Smooth muscle cell (in vitro differentiated cells): ENCODE measurements around the gene SGSH. TPM values are rescaled to one million over a fixed set of nuclear protein-coding genes. Genes with fewer than 3 reads are reported as not detected.
A peak's percentile ranks its signal among the peaks of the same experiment; 100 is the strongest.

Source experiments
- DNase-seq: peaks from one replicate; lab custom pipeline; 2025; ENCODE audit not compliant: unreplicated experiment; lab: John Stamatoyannopoulos, UW
- H2AFZ ChIP-seq: fragments of 200-600 bp; sonication (generic); 2 replicates; pipeline ENCODE4 v1.6.0; 2016; ENCODE audit warnings: antibody characterized with exemption, low read depth, mild to moderate bottlenecking
- H3F3A ChIP-seq: fragments of 200-600 bp; sonication (generic); 2 replicates; pipeline ENCODE4 v1.6.0; 2017; ENCODE audit warnings: antibody characterized with exemption, low read depth
- H3K27ac ChIP-seq: fragments of 200-600 bp; sonication (generic); 2 replicates; pipeline ENCODE4 v1.5.1; 2016; ENCODE audit warnings: low read depth, mild to moderate bottlenecking
- H3K27me3 ChIP-seq: fragments of 200-600 bp; sonication (generic); 2 replicates; pipeline ENCODE4 v1.6.1; 2016; ENCODE audit warnings: low read depth, mild to moderate bottlenecking
- H3K36me3 ChIP-seq: fragments of 200-600 bp; sonication (generic); 2 replicates; pipeline ENCODE4 v1.5.1; 2016; ENCODE audit warnings: low read depth
- H3K4me1 ChIP-seq: fragments of 200-600 bp; sonication (generic); 2 replicates; pipeline ENCODE4 v1.5.1; 2016; ENCODE audit warnings: low read depth
- H3K4me2 ChIP-seq: fragments of 200-600 bp; sonication (generic); 2 replicates; pipeline ENCODE4 v1.6.0; 2016; ENCODE audit warnings: mild to moderate bottlenecking
- H3K4me3 ChIP-seq: fragments of 200-600 bp; sonication (generic); 2 replicates; pipeline ENCODE4 v1.5.1; 2016; ENCODE audit warnings: mild to moderate bottlenecking
- H3K79me2 ChIP-seq: fragments of 200-600 bp; sonication (generic); 2 replicates; pipeline ENCODE4 v1.6.0; 2016; ENCODE audit warnings: low read depth, mild to moderate bottlenecking
- H3K9ac ChIP-seq: fragments of 200-600 bp; sonication (generic); 2 replicates; pipeline ENCODE4 v1.6.0; 2016; ENCODE audit warnings: low read depth
- H3K9me3 ChIP-seq: fragments of 200-600 bp; sonication (generic); replicated peaks from 2 replicates; pipeline ENCODE4 v1.5.1; 2016; ENCODE audit warnings: low read depth
- H4K20me1 ChIP-seq: fragments of 200-600 bp; sonication (generic); 2 replicates; pipeline ENCODE4 v1.6.0; 2016; ENCODE audit warnings: low read depth
- CTCF ChIP-seq: fragments of 200-600 bp; sonication (generic); IDR thresholded peaks from 2 replicates; pipeline ENCODE4 v1.5.1; 2017; ENCODE audit warnings: borderline replicate concordance, mild to moderate bottlenecking, antibody characterized with exemption; ENCODE audit not compliant: insufficient read depth, poor library complexity, severe bottlenecking
- WGBS: methylation state at CpG from one replicate; pipeline ENCODE4 v1.1.7; 2016; ENCODE audit warnings: low lambda C conversion rate; 5-methylcytosine and 5-hydroxymethylcytosine counted together
- polyA plus RNA-seq: library from polyadenylated mRNA; unstranded; fragments of >200 nt; fragmentation: Nextera tagmentation; extraction: Ambion mirVana; gene quantifications from 2 replicates; pipeline ENCODE4 v1.2.1, GENCODE V29; 2016
- total RNA-seq: library from RNA; depleted of rRNA; stranded (reverse); fragments of >200 nt; gene quantifications from 2 replicates; pipeline ENCODE4 v1.2.3, GENCODE V29; 2014

Gene SGSH
- total and polyA plus RNA-seq, 2 experiments from 2014 or later, result 5.8 to 29.2 TPM

- H3K9ac ChIP-seq, result peak overlapping the region; percentile 77
- peaks cover 15% of the 10 kb centered on the region for H4K20me1 ChIP-seq
- TF ChIP-seq CTCF, result no peak
- peaks cover 8% of the 10 kb centered on the region for H3K79me2 ChIP-seq
- no peak overlapping the region for H3K27ac ChIP-seq
- WGBS, result 17% methylated on average over 12 of the region's 41 CpGs
- H3K4me1 ChIP-seq, result peaks cover 7% of the 10 kb centered on the region
- DNase-seq, result peak; percentile 26
- peak overlapping the region; percentile 100 for H3K4me2 ChIP-seq
- H3K27me3 ChIP-seq, result no peaks in the 10 kb centered on the region
- H2AFZ ChIP-seq, result peak overlapping the region; percentile 92
- H3F3A ChIP-seq, result no peaks in the 10 kb centered on the region
- H3K9me3 ChIP-seq, result no peaks in the 10 kb centered on the region
- peak overlapping the region; percentile 92 for H3K4me3 ChIP-seq
- H3K36me3 ChIP-seq, result no peaks in the 10 kb centered on the region
These were observed 643 bp upstream of the SGSH start for GRCh38 chr17:80220736-80221215.

- TF ChIP-seq CTCF, result no peak
- Histone ChIP-seq H3K36me3 (no peaks in the 10 kb centered on the region), H3K27ac (peak overlapping the region; percentile 67), H3K9ac (peak overlapping the region; percentile 77), H3F3A (no peaks in the 10 kb centered on the region), H4K20me1 (peaks cover 15% of the 10 kb centered on the region), H3K4me1 (peaks cover 7% of the 10 kb centered on the region), H3K27me3 (no peaks in the 10 kb centered on the region), H3K4me2 (peak overlapping the region; percentile 100), H3K9me3 (no peaks in the 10 kb centered on the region), H3K79me2 (peaks cover 8% of the 10 kb centered on the region), H2AFZ (peak overlapping the region; percentile 92), H3K4me3 (peak overlapping the region; percentile 92)
- WGBS, result 6% methylated on average over 5 of the region's 5 CpGs
- DNase-seq, result no peak
These were observed 425 bp downstream of the SGSH start for GRCh38 chr17:80219763-80220053.

GRCh38 chr17:80219013-80219762 lies 945 bp downstream of the SGSH start:
- WGBS, result 39% methylated on average over 15 of the region's 15 CpGs
- Histone ChIP-seq H2AFZ (peak overlapping the region; percentile 92), H3K9me3 (no peaks in the 10 kb centered on the region), H3K4me1 (peaks cover 7% of the 10 kb centered on the region), H3F3A (no peaks in the 10 kb centered on the region), H3K36me3 (no peaks in the 10 kb centered on the region), H3K27me3 (no peaks in the 10 kb centered on the region), H3K4me2 (peak overlapping the region; percentile 100), H3K27ac (peak overlapping the region; percentile 67), H4K20me1 (peaks cover 15% of the 10 kb centered on the region), H3K9ac (peak overlapping the region; percentile 77), H3K4me3 (peak overlapping the region; percentile 92), H3K79me2 (peaks cover 8% of the 10 kb centered on the region)
- peak; percentile 41 for DNase-seq
- no peak for TF ChIP-seq CTCF

GRCh38 chr17:80218391-80218790 lies 1.7 kb downstream of the SGSH start:
- H3K79me2 ChIP-seq, result peaks cover 8% of the 10 kb centered on the region
- H3K4me1 ChIP-seq, result peaks cover 7% of the 10 kb centered on the region

More at GRCh38 chr17:80218391-80218790, 1.7 kb downstream of the SGSH start:
- no peaks in the 10 kb centered on the region for H3F3A ChIP-seq
- no peaks in the 10 kb centered on the region for H3K27me3 ChIP-seq
- H4K20me1 ChIP-seq, result peaks cover 15% of the 10 kb centered on the region
- 95% methylated on average over 7 of the region's 7 CpGs for WGBS
- H3K27ac ChIP-seq, result no peak overlapping the region
- no peak overlapping the region for H2AFZ ChIP-seq
- H3K4me2 ChIP-seq, result no peak overlapping the region
- no peak overlapping the region for H3K4me3 ChIP-seq
- no peaks in the 10 kb centered on the region for H3K9me3 ChIP-seq
- H3K9ac ChIP-seq, result no peak overlapping the region
- no peak for TF ChIP-seq CTCF
- no peak for DNase-seq
- H3K36me3 ChIP-seq, result no peaks in the 10 kb centered on the region
